CD8-positive, alpha-beta memory T cell (primary cell): ENCODE measurements around the gene COPG2. TPM values are rescaled to one million over a fixed set of nuclear protein-coding genes. Genes with fewer than 3 reads are reported as not detected.
"Not testable (repeated sequence)": the region's sequence is repeated elsewhere in the genome, so short reads cannot be mapped to it uniquely, and the experiment has no call there.

Experiments
- CTCF ChIA-PET: fragments of 350-600 bp; sonication (Branson Sonifier 250); formaldehyde crosslinking; loops from one replicate; lab custom pipeline; 2021; ENCODE audit warnings: antibody characterized with exemption; lab: Charles Lee
- POLR2A ChIA-PET: fragments of 350-600 bp; sonication (Branson Sonifier 250); formaldehyde crosslinking; loops from one replicate; lab custom pipeline; 2021; ENCODE audit warnings: antibody characterized with exemption; lab: Charles Lee
- DNase-seq, 5 donors: peaks; one replicate each; pipeline versions ENCODE4 v3.0.0 to v3.0.0-alpha.2; 2020 to 2022; ENCODE audit warnings: mixed read lengths in 1 of 5
- H3K27ac ChIP-seq: one replicate; pipeline ENCODE4 v1.7.0; 2013; ENCODE audit warnings: low read depth, mild to moderate bottlenecking, low read length, moderate library complexity
- H3K27me3 ChIP-seq: 2 replicates; pipeline ENCODE4 v1.7.0; 2013; ENCODE audit warnings: low read length, mild to moderate bottlenecking; ENCODE audit not compliant: insufficient read depth, poor library complexity, severe bottlenecking
- H3K36me3 ChIP-seq: 2 replicates; pipeline ENCODE4 v1.7.0; 2013; ENCODE audit warnings: mild to moderate bottlenecking, low read length, moderate library complexity; ENCODE audit not compliant: insufficient read depth
- H3K4me1 ChIP-seq: 2 replicates; pipeline ENCODE4 v1.7.0; 2013; ENCODE audit warnings: mild to moderate bottlenecking, low read length, moderate library complexity; ENCODE audit not compliant: insufficient read depth
- H3K4me3 ChIP-seq: 2 replicates; pipeline ENCODE4 v1.7.0; 2013; ENCODE audit warnings: mild to moderate bottlenecking, low read length
- H3K9me3 ChIP-seq: 2 replicates; pipeline ENCODE4 v1.7.0; 2013; ENCODE audit warnings: mild to moderate bottlenecking, low read length
- H3K27ac Mint-ChIP-seq, 8 donors: one replicate each; pipeline ENCODE4 v1.8.0; 2020 to 2021; ENCODE audit warnings: mixed read lengths in 8 of 8, mild to moderate bottlenecking in 6 of 8, inconsistent platforms in 3 of 8, moderate library complexity in 3 of 8
- H3K27me3 Mint-ChIP-seq, 2 donors: one replicate each; pipeline ENCODE4 v1.8.0; 2020 to 2021; ENCODE audit warnings: mixed read lengths in 2 of 2, mild to moderate bottlenecking in 1 of 2, moderate library complexity in 1 of 2
- H3K36me3 Mint-ChIP-seq, 3 donors: one replicate each; pipeline ENCODE4 v1.8.0; 2020 to 2021; ENCODE audit warnings: mixed read lengths in 3 of 3, inconsistent platforms in 1 of 3, mild to moderate bottlenecking in 1 of 3
- H3K4me1 Mint-ChIP-seq, 3 donors: one replicate each; pipeline ENCODE4 v1.8.0; 2020 to 2021; ENCODE audit warnings: mixed read lengths in 3 of 3, inconsistent platforms in 1 of 3, mild to moderate bottlenecking in 1 of 3
- H3K4me3 Mint-ChIP-seq, 7 donors: one replicate each; pipeline ENCODE4 v1.8.0; 2020 to 2021; ENCODE audit warnings: mixed read lengths in 7 of 7, mild to moderate bottlenecking in 6 of 7, moderate library complexity in 4 of 7, inconsistent platforms in 2 of 7
- H3K9me3 Mint-ChIP-seq, 5 donors: one replicate each; pipeline ENCODE4 v1.8.0; 2020 to 2022; ENCODE audit warnings: mixed read lengths in 5 of 5, mild to moderate bottlenecking in 3 of 5, moderate library complexity in 2 of 5, inconsistent platforms in 1 of 5
- polyA plus RNA-seq: library from polyadenylated mRNA; unstranded; fragments of 300-500 nt; fragmentation: Illumina TruSeq; gene quantifications from one replicate; pipeline ENCODE4 v1.2.3, GENCODE V29; 2021
- total RNA-seq, 2 experiments: library from RNA; stranded (reverse); gene quantifications; one replicate each; pipeline ENCODE4 v1.2.3, GENCODE V29; 2021

Gene COPG2
- total and polyA plus RNA-seq, 3 experiments from 2014 or later = 1.4 to 23.7 (median 23.6) TPM

DNA sequence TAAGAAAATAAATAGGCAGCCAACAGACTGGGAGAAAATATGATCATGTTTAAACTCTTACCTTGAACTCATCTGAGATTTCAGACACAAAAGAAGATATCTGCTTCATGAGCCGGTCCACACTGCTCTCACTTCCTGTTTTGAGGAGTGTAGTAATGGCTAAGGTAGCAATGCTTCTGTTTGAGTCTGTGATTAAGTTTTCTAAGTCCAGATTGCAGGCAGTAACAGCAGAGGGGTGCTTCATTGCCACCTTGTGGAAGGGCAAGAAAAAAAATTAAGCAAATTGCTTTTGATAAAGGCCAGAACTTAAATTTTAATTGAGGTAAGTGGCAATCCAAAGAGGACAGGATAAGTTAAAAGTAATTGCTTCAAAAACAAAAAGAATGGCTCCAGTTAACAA lies 107.6 kb downstream of the COPG2 start:
- Histone ChIP-seq H3K9me3 (peaks cover 3% of the 10 kb centered on the region), H3K4me3 (no peak overlapping the region), H3K27me3 (no peaks in the 10 kb centered on the region), H3K27ac (no peak overlapping the region), H3K4me1 (no peaks in the 10 kb centered on the region), H3K36me3 (no peaks in the 10 kb centered on the region)
- Mint-ChIP-seq H3K4me3 (no peak overlapping the region), H3K27me3 (no peaks in the 10 kb centered on the region), H3K36me3 (peaks cover 6 to 32% (median 16%) of the 10 kb centered on the region in 3 donors), H3K9me3 (peaks cover 0 to 8% (median 7%) of the 10 kb centered on the region in 5 donors), H3K27ac (no peak overlapping the region), H3K4me1 (no peaks in the 10 kb centered on the region)
- CTCF ChIA-PET = no interaction called here
- peak in 1 of 5 donors; percentile 0 for DNase-seq
- POLR2A ChIA-PET = no interaction called here

DNA sequence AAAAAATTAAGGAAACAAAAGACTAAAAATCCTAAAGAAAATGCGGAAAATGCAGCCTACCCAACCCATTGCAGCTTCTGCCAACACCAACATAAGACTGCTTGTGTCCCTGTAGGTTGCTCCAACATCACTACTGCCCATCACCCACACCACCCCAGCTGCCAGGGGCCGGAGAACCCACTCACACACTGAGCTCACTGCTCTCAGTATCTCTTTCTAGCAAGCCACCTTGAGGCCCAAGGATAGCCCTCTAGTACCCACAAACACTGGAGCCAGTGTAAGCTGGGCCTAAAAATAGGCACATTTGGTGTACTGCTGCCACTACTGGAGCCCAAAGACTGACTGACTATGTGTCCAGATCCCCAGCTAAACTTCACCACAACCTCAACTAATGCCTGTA lies 109.4 kb downstream of the COPG2 start:
- Histone ChIP-seq H3K4me1 (no peaks in the 10 kb centered on the region), H3K9me3 (no peaks in the 10 kb centered on the region), H3K36me3 (no peaks in the 10 kb centered on the region), H3K4me3 (no peak overlapping the region), H3K27ac (no peak overlapping the region), H3K27me3 (no peaks in the 10 kb centered on the region)
- ChIA-PET CTCF (no interaction called here), POLR2A (no interaction called here)
- no peak overlapping the region for H3K4me3 Mint-ChIP-seq
- H3K27ac Mint-ChIP-seq = no peak overlapping the region
- H3K9me3 Mint-ChIP-seq = no peaks in the 10 kb centered on the region
- DNase-seq = no peak
- no peaks in the 10 kb centered on the region for H3K27me3 Mint-ChIP-seq
- no peaks in the 10 kb centered on the region for H3K4me1 Mint-ChIP-seq
- peaks cover 6 to 23% (median 20%) of the 10 kb centered on the region in 3 donors for H3K36me3 Mint-ChIP-seq

DNA sequence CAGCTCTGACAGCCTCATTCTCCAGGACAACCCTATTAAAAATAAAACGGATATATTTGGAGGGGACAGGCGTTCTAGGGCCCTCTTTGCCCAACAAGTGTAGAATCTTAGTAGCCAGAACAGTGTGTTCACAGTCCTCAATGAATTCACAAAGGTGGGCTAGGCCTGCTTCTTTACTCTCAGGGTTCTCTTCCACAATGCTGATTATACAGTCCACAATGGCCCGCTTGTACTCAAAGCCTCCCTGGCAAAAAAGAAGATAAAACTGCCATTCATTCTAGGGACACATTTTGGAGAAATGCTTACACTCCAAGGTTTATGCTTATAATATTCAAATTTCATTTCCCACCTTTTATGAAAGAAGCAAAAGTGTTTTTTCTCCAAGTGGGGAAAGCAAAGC lies 114.1 kb downstream of the COPG2 start:
- Histone ChIP-seq H3K36me3 (no peaks in the 10 kb centered on the region), H3K9me3 (no peaks in the 10 kb centered on the region), H3K4me3 (no peak overlapping the region), H3K4me1 (no peaks in the 10 kb centered on the region), H3K27ac (no peak overlapping the region), H3K27me3 (no peaks in the 10 kb centered on the region)
- no peaks in the 10 kb centered on the region for H3K27me3 Mint-ChIP-seq
- H3K4me3 Mint-ChIP-seq = no peak overlapping the region
- no peak overlapping the region for H3K27ac Mint-ChIP-seq
- peaks cover 15 to 28% (median 18%) of the 10 kb centered on the region in 3 donors for H3K36me3 Mint-ChIP-seq
- ChIA-PET CTCF (no interaction called here), POLR2A (no interaction called here)
- no peak for DNase-seq
- H3K9me3 Mint-ChIP-seq = no peaks in the 10 kb centered on the region
- no peaks in the 10 kb centered on the region for H3K4me1 Mint-ChIP-seq

DNA sequence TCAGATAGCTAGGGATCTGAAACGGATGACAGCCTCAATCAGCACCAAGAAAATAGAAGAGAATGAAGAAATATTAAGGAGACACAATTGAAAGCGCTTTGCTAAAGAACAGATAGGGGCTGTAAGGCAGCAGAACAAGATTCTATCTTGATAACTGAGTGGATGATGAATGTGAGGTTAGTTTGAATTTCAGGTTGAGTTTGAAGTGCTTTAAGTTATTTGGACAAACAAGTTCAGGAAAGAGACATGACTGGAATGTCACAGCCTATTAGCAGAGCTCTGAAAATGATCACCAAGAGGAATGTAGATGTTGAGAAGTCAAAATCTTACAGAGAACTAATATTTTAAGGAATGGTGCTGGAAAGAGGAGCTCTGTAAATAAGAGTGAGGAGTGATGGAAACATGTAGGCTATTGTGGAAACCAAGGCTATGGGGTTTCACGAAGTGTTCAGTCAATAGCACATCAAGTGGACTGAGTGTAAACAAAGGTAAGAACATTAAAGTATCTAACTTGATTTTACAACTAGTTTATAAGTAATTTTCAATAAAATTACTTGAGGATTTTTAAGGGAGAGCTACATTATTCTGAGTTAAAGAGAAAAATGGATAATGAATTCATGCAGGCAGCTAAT lies 115.0 kb downstream of the COPG2 start:
- Histone ChIP-seq H3K27me3 (no peaks in the 10 kb centered on the region), H3K4me3 (no peak overlapping the region), H3K9me3 (no peaks in the 10 kb centered on the region), H3K36me3 (no peaks in the 10 kb centered on the region), H3K27ac (no peak overlapping the region), H3K4me1 (no peaks in the 10 kb centered on the region)
- DNase-seq = no peak
- Mint-ChIP-seq H3K4me3 (no peak overlapping the region), H3K9me3 (no peaks in the 10 kb centered on the region), H3K4me1 (no peaks in the 10 kb centered on the region), H3K36me3 (peaks cover 8 to 30% (median 18%) of the 10 kb centered on the region in 3 donors), H3K27ac (no peak overlapping the region), H3K27me3 (no peaks in the 10 kb centered on the region)
- ChIA-PET POLR2A (no interaction called here), CTCF (no interaction called here)

DNA sequence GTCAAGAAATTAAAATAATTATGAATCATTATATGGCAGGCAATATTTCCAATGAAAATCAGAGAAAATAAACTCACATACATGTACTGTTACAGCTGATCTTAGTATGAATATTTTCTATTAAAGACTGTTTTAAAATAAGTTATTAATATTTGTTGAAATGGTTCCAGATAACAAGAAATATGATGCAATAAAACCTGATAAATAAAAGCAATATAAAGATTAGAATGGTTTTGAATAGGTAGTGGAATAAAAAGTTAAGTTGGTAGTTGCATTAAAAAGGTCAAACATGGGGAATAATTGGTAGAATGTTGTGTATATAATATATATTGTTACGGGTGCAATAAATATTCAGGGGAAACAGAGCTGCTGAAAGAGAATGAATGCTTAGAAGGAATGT lies 124.2 kb downstream of the COPG2 start:
- Mint-ChIP-seq H3K4me1 (no peaks in the 10 kb centered on the region), H3K27me3 (no peaks in the 10 kb centered on the region), H3K9me3 (no peaks in the 10 kb centered on the region)

DNA sequence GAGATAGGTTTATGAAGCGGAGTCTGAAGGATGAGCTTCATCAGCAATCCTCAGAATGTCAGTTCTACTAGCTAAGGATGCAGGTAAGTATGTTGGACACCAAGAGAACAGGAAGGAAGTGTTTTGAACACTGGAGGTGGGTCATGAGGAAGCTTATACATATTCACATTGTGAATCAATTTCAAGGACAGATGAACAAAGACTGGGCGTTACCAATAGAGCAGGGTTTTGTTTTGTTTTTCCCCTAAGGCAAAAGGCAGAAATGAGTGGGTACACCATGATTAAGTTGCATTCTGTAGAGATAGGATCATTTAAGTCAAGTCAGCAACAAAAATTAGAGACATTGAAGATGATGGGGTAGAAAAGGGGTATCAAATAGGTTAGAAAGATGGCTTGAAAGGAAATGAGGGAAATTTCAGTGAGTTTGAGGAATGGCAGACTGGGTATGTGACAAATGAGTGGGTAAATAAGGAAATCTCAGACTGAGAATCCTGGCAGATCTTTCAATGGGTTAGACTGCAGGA lies 125.0 kb downstream of the COPG2 start:
- peaks cover 9 to 18% (median 17%) of the 10 kb centered on the region in 3 donors for H3K36me3 Mint-ChIP-seq
- no peaks in the 10 kb centered on the region for H3K4me1 ChIP-seq
- H3K36me3 ChIP-seq = no peaks in the 10 kb centered on the region
- no peak for DNase-seq
- no peak overlapping the region for H3K4me3 ChIP-seq
- H3K9me3 ChIP-seq = no peaks in the 10 kb centered on the region
- ChIA-PET POLR2A (no interaction called here), CTCF (no interaction called here)
- no peaks in the 10 kb centered on the region for H3K27me3 ChIP-seq
- H3K9me3 Mint-ChIP-seq = no peaks in the 10 kb centered on the region
- H3K4me1 Mint-ChIP-seq = no peaks in the 10 kb centered on the region
- no peaks in the 10 kb centered on the region for H3K27me3 Mint-ChIP-seq
- H3K4me3 Mint-ChIP-seq = no peak overlapping the region
- H3K27ac Mint-ChIP-seq = no peak overlapping the region
- H3K27ac ChIP-seq = no peak overlapping the region

More for the DNA sequence above, 124.2 kb downstream of the COPG2 start:
- H3K36me3 Mint-ChIP-seq = peaks cover 9 to 23% (median 21%) of the 10 kb centered on the region in 3 donors
- no peak for DNase-seq
- no peak overlapping the region for H3K27ac ChIP-seq
- no peak overlapping the region for H3K4me3 Mint-ChIP-seq
- no peaks in the 10 kb centered on the region for H3K27me3 ChIP-seq
- POLR2A ChIA-PET = no interaction called here
- H3K4me1 ChIP-seq = no peaks in the 10 kb centered on the region
- H3K4me3 ChIP-seq = no peak overlapping the region
- H3K27ac Mint-ChIP-seq = no peak overlapping the region
- H3K9me3 ChIP-seq = no peaks in the 10 kb centered on the region
- H3K36me3 ChIP-seq = no peaks in the 10 kb centered on the region
- CTCF ChIA-PET = no interaction called here

DNA sequence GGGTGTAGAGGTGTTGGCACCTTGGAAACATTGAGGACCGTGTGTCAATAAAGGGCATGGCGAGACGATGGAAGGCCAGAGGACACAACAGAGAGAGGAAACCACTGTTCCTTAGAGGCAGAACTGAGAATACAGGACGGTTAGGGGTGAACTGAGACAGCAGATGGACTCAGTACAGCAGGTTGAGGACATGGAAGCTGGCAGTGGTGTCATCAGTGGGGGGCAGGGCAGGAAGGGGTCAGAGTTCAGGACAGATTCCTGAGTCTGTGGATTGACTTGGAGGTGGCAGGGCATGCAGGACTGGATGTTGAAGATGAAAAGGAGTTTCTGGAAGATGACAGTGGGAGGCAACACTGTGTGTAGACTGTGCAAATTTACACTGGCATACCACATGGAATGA lies 126.3 kb downstream of the COPG2 start:
- H3K27ac ChIP-seq, H3K9me3 Mint-ChIP-seq, H3K36me3 ChIP-seq, H3K4me1 ChIP-seq, POLR2A ChIA-PET, H3K4me3 Mint-ChIP-seq, DNase-seq, CTCF ChIA-PET, H3K4me1 Mint-ChIP-seq, H3K27ac Mint-ChIP-seq, H3K27me3 ChIP-seq, H3K9me3 ChIP-seq, H3K4me3 ChIP-seq, H3K27me3 Mint-ChIP-seq: not testable (repeated sequence)
- H3K36me3 Mint-ChIP-seq = peaks cover 9 to 14% (median 10%) of the 10 kb centered on the region in 3 donors

DNA sequence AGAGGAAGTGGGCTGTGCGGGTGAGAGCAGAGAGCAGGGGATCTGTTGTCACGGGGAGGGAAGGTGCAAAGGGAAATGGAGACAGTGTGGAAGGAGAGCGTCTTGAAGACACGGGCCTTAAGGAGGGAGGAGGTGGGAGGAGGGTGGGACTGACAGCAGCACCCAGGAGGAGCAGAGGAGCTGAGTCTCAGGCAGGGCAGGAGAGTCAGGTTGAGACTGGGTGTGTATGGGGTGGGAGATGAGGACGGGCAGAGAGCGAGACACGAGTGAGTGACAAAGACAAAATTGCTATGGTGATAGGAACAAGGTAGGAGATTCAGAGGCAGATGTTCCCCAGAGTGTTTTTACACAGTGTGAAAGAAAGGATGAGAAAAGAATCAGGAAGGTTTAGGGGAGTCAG lies 127.3 kb downstream of the COPG2 start:
- H3K27ac Mint-ChIP-seq, H3K9me3 Mint-ChIP-seq, H3K27ac ChIP-seq, DNase-seq, H3K36me3 ChIP-seq, POLR2A ChIA-PET, CTCF ChIA-PET, H3K9me3 ChIP-seq, H3K4me1 Mint-ChIP-seq, H3K4me1 ChIP-seq, H3K4me3 ChIP-seq, H3K4me3 Mint-ChIP-seq, H3K27me3 Mint-ChIP-seq, H3K27me3 ChIP-seq: not testable (repeated sequence)
- peaks cover 4 to 13% (median 12%) of the 10 kb centered on the region in 3 donors for H3K36me3 Mint-ChIP-seq
